ENCODE data around the gene EXOC6.
"Not testable (repeated sequence)": the region's sequence is repeated elsewhere in the genome, so short reads cannot be mapped to it uniquely, and the experiment has no call there.

The EXOC6 gene

DNA sequence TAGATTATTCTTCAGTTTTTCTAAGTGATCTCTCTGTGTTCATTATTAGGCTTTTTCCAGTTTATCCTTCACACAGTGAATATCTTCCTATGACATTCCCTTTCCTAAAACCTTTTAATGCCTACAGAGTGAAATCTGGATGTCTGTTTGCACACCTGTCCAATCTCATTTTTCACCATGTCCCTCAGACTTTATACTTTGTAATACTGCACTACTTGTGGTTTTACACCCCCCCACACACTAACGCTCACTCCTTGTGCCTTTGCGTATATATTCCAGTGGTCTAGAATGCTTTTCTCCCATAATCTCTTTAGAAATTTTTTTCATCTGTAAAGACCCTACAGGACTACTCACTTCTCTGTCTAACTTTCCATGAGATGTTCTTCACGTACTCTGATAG lies 98.2 kb downstream of the EXOC6 start:
- no peak for DNase-seq (ENCODE audit: low read depth in 2 of 2)

- DNase-seq (ENCODE audit: low read depth in 2 of 2), result not testable (repeated sequence)
Measured at GRCh38 chr10:92952573-92952972, 104.3 kb downstream of the EXOC6 start.

DNA sequence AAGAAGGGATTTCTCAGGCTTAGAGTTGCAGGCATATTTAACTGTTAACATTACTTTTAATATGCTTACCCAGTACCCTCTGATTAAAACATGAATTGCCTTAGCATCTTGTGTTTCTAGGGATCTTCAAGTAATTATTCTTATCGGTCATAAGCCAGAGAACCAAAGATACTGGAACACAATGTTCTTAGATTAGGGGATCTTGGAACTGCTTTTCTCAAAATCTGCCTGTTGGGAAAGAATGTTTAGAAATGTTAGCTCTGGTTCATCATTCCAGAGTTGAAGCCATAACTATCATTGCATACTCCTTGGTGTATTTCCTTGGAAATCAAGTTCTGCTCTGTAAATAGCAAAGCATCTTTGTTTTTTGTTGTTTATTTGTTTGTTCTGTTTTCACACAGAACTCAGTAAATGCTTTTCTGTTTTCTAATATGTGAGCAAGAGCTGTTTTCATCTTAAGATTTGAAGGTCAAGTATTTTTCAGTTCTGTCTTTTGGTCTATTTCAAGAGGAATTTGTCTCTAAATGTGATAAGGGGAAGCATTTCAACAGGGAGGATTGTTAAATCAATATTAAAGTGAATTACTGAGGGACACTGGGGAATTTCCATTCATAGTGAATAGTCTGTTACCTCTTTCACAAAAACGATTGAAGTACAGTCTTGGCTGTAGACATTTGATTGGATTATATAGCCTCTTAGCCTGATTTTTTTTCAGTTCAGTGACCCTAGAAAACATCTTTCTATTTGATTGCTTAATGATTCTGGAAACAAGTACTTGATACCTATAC lies 109.1 kb downstream of the EXOC6 start:
- no peak for DNase-seq (ENCODE audit: low read depth in 2 of 2)

- no peak for DNase-seq (ENCODE audit: low read depth in 2 of 2)
Measured at GRCh38 chr10:92961638-92962037, 113.3 kb downstream of the EXOC6 start.

GRCh38 chr10:92965314-92965713 lies 117.0 kb downstream of the EXOC6 start:
- DNase-seq (ENCODE audit: low read depth in 2 of 2), result no peak

DNA sequence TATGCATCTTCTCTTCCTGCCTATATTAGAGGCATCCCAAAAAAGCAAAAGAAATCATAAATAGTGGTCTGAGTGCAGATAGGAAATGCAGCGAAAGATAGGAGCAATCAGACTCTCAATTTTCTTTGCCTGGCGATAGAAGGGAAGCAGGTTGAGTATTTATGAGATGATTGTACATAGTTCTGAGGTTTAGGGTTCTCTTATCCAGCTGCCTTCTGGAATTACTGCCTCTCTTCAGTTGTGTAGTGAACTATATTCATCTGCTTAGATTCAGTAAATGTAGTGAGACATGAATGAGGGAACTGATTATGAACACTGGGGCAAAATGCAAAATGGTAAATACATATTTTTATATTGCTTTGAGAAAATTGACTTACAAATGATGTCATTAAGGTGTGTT lies 119.3 kb downstream of the EXOC6 start:
- DNase-seq (ENCODE audit: low read depth in 2 of 2), result no peak

DNA sequence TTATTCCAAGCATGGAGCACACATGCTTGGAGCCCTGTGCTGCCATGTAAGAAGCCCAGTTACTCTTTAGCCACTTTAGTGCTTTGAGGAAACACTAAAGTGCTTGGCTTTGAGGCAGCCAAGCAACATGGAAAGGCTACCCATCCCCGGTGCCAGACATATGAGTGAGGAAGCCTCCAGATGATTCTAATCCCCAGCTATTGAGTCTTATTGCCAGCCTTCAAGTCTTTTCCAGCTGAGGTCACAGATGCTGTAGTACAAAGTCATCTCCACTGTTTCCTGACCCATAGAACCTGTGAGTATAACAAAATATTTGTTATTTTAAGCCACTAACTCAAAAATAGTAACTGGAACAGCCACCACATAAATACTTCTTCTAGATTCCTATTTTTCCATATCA lies 120.8 kb downstream of the EXOC6 start:
- DNase-seq (ENCODE audit: low read depth in 2 of 2), result no peak

- no peak for DNase-seq (ENCODE audit: low read depth in 2 of 2)
Measured at GRCh38 chr10:92970301-92971070, 122.2 kb downstream of the EXOC6 start.

GRCh38 chr10:92972066-92972870 lies 123.9 kb downstream of the EXOC6 start:
- DNase-seq (ENCODE audit: low read depth in 2 of 2), result no peak

- no peak for DNase-seq (ENCODE audit: low read depth in 2 of 2)
Measured at GRCh38 chr10:92972886-92973285, 124.6 kb downstream of the EXOC6 start.

DNA sequence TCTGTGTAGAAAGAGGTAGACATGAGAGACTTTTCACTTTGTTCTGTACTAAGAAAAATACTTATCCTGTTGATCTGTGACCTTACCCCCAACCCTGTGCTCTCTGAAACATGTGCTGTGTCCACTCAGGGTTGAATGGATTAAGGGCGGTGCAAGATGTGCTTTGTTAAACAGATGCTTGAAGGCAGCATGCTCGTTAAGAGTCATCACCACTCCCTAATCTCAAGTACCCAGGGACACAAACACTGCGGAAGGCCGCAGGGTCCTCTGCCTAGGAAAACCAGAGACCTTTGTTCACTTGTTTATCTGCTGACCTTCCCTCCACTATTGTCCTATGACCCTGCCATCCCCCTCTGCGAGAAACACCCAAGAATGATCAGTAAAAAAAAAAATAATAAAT lies 128.0 kb downstream of the EXOC6 start:
- not testable (repeated sequence) for DNase-seq (ENCODE audit: low read depth in 2 of 2)

DNA sequence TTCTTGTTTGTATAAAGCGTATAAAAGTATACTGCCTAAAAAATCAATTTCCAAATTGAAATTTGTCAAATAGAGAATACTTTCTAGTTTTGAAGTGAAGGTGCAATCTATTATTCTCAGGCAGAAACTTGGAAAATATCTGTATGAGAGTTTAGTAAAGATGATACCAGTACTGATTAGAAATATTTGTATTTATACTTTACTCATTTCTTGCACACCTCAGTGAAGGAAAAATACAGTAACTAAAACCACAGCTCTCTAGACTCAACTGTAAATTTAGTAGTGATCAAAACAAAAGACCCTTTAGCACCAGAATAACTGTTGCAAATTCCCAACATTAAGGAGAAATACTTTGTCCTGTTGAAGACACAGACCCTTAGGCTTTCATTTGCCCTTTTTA lies 140.9 kb downstream of the EXOC6 start:
- DNase-seq (ENCODE audit: low read depth in 2 of 2), result no peak

DNA sequence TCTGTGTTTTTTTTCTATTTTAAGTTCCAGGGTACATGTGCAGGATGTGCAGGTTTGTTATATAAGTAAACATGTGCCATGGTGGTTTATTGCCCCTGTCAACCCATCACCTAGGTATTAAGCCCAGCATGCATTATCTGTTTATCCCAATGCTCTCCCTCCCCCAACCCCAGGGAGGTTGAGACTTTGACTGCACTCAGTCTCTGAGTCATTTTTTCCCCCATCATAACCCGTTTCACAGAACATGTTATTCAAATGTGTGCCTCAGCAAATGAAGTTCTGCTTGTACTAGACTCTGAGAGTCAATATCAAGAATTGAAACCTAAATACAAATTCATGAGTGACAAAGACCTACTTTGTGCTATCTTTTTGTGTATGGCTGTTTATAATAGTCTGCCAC lies 142.3 kb downstream of the EXOC6 start:
- DNase-seq (ENCODE audit: low read depth in 2 of 2), result peak in 1 of 2 donors; percentile 12

DNA sequence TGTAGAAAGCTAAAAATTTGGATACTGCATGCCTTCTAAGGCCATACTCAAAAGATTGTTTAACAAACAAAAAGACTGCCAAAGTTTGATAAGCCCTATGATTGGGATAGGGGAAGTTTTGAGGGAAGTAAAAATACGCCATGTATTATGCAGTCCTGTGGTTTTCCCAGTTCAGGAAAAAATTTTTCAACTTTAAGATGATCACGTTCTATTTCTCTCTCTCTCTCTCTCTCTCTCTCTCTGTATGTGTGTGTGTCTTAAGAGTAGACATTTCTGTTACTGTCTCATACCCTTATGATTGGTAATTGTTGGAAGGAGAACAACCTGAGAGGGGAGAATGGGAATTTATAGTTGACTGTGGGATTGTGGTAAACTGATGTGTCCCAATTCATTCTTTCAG lies 143.2 kb downstream of the EXOC6 start:
- DNase-seq (ENCODE audit: low read depth in 2 of 2), result no peak

DNA sequence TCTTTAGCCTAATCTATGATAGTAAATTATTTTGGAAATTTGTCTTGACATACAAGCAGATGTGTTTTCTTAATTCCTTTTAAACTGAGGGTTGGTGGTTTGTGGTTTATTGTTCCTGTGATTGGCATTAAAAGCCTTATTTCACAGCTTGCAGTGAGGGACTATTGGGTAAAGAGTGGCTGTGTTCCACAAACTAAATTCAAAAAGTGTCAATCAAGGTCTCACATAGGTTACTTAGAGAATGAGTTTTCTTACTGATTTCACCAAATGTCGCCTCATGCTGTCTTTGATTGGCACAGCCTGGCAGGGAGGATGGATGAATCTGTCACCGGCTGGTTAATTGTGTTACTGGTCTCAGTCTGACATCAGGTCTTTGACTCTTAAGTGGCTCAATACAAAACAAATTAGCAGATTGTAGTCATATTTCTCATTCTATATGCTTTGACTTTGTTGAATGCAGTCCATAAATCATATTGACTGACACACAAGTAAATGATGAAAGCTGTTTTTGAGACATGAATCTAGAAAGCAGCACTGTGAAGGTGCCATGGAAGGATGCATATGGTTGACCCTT lies 145.5 kb downstream of the EXOC6 start:
- DNase-seq (ENCODE audit: low read depth in 2 of 2), result no peak

GRCh38 chr10:92995509-92995908 lies 147.2 kb downstream of the EXOC6 start:
- DNase-seq (ENCODE audit: low read depth in 2 of 2), result no peak

GRCh38 chr10:92997620-92998019 lies 149.3 kb downstream of the EXOC6 start:
- no peak for DNase-seq (ENCODE audit: low read depth in 2 of 2)

GRCh38 chr10:92999191-92999590 lies 150.9 kb downstream of the EXOC6 start:
- no peak for DNase-seq (ENCODE audit: low read depth in 2 of 2)

- DNase-seq (ENCODE audit: low read depth in 2 of 2), result no peak
Measured at GRCh38 chr10:93006435-93007039, 158.2 kb downstream of the EXOC6 start.

DNA sequence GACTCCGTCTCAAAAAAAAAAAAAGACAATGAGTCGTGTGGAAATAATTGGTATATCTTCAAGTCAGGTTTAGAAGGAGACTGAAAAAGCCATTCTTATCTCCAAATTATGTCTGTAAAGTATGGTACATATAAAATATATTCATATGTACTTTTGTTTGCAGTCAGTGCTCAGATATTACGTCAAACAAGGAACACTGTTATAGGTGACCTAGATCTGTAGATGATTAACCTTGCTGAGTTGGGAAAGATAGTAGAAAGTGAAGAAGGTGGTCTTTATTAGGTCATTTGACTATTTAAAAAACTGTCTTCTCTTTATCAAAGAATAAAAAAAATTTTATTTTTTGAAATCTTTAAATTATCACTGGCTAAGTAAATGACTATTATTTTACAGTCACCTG lies 167.4 kb downstream of the EXOC6 start:
- DNase-seq (ENCODE audit: low read depth in 2 of 2), result no peak

DNA sequence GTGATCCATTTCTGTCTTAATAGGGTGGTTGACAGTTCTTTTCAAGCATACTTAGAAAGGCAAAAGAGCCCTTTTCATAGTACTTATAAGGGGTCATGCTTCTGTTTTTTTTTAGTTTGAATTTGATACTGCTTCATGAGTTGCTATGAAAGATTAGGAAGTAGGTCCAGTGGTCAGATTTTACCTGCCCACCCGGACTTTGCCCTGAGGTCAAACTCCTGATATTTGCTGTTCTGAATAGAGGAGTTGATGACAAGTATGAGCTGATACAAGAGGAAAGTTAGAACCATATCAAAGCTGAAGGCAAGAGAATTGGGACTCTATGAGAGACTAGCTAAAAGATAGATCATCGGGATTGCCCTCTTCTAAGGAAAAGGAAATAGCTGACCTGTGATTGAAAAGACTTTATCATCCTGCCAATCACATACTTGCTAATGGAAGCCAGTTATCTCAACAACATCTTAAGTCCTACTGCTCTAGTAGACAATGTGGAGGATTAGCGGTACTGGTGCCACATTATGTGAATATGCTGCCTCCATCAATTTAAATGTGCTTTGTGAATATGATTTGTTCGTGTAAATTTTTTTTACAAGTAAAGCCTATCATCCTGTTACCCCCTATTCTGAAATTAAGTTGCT lies 174.8 kb downstream of the EXOC6 start:
- no peak for DNase-seq (ENCODE audit: low read depth in 2 of 2)
